ENCODE results near the gene FOSL1. TPM values are rescaled to one million over a fixed set of nuclear protein-coding genes. Genes with fewer than 3 reads are reported as not detected.
"Not testable (repeated sequence)": the region's sequence is repeated elsewhere in the genome, so short reads cannot be mapped to it uniquely, and the experiment has no call there.

The FOSL1 gene
- polyA plus RNA-seq, 4 donors = 0.11 to 0.30 (median 0.18) TPM

DNA sequence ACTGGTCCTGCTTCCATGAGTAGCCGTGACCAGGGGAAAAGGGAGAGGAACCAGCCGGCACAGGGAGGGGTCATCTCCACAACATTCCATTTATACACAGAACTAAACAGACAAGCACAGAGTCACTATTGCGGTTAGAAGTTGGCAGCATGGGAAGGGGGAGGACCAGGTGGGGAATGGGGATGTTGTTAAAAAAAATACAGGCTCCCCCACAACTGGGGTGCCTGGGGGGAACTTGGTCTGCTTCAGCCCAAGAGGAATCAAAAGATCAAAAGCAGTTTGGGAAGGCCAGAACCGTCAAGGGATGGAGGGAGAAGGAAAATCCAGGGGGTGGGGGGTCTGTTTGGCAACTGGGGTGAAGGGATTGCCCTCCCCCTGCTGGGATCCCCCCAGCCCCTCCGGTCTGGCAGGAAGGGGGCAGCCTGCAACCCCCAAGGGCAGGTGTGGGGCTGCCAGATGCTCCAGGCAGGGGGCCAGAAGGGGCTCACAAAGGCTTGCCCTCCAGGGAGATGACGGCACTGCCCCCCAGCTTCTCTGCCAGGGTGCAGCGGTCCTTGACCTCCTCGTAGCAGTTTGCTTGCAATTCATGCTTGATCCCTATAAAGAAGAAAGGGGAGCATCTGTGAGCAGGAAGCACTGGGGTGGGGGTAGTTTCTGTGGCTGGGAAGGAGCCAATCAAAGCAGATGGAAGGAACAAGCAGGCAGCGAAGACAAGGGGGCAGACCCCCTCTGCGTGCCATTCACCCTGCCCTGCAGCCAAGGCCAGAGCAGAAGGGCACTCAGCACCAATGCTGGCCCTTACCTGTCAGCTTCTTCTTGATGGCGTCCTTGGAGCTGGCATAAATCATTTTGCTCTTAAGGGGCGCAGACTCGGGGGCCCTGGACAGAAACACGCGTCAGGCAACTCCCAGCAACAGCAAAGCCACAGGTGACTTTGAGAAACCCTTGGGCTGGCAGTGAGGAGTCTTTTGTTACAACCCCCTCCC, 45.0 kb downstream of the FOSL1 start:
- no peak for DNase-seq (ENCODE audit: low read depth in 4 of 4, low spot score in 2 of 4)

GRCh38 chr11:65854161-65854592, 46.0 kb downstream of the FOSL1 start:
- DNase-seq (ENCODE audit: low read depth in 4 of 4, low spot score in 2 of 4) = no peak

- no peak for DNase-seq (ENCODE audit: low read depth in 4 of 4, low spot score in 2 of 4)
These were observed 46.8 kb downstream of the FOSL1 start for GRCh38 chr11:65853246-65853979.

GRCh38 chr11:65852508-65853245, 47.5 kb downstream of the FOSL1 start:
- DNase-seq (ENCODE audit: low read depth in 4 of 4, low spot score in 2 of 4) = no peak

DNA sequence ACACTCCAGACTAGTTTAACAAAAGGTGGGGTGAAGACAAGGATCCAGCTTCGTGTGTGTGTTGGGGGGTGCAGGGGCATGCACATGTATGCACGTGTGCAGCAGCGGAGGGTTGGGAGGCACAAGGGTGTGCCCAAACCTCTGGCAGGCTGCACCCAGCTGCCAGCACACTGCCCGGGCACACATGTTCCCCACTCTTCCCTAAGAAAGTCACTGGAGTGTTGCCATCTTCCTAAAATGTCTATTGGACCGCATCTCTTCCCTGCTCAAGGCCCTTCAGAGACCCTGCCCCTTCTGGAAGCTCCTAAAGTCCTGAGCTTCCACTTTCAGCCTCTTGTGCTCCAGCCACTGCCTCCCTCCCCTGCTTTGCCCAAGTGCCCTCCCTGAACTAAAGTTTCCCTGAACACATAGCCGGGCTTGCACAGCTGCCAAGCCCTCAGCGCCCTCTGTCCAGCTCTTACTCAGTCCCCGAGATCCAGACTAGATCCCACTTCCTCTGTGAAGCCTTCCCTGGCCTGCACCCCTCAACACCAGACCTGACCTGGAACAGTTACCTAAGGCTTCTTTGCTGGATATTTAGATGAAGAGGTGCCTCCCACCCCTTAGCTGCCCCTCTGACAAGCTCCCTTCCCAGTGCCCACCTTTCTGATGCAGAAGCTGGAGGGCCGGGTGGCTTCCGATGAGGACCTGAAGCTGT, 48.2 kb downstream of the FOSL1 start:
- DNase-seq (ENCODE audit: low read depth in 4 of 4, low spot score in 2 of 4) = no peak

GRCh38 chr11:65851083-65851579, 49.1 kb downstream of the FOSL1 start:
- no peak for DNase-seq (ENCODE audit: low read depth in 4 of 4, low spot score in 2 of 4)

- no peak for DNase-seq (ENCODE audit: low read depth in 4 of 4, low spot score in 2 of 4)
These were observed 49.7 kb downstream of the FOSL1 start for GRCh38 chr11:65850217-65851082.

DNA sequence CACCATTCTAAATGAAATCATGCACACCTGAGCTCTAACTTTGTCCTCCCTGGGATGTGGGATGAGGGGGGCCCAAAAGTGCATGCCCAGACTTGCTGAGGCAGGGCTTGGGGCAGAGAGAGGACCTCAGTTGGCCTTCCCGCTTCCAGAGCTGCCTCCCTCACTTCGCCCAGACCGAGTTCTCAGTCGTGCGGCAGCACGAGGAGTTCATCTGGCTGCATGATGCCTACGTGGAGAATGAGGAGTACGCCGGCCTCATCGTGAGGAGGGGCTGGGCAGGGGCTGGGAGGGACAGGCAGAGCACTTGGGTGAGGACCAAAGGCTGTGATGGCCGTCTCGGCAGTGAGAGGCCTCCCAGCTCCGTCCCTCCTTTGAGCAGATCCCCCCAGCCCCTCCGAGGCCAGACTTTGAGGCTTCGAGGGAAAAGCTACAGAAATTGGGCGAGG, 50.4 kb downstream of the FOSL1 start:
- no peak for DNase-seq (ENCODE audit: low read depth in 4 of 4, low spot score in 2 of 4)

GRCh38 chr11:65849366-65849765, 50.8 kb downstream of the FOSL1 start:
- no peak for DNase-seq (ENCODE audit: low read depth in 4 of 4, low spot score in 2 of 4)

- DNase-seq (ENCODE audit: low read depth in 4 of 4, low spot score in 2 of 4) = not testable (repeated sequence)
These were observed 51.5 kb downstream of the FOSL1 start for GRCh38 chr11:65848693-65849092.

DNA sequence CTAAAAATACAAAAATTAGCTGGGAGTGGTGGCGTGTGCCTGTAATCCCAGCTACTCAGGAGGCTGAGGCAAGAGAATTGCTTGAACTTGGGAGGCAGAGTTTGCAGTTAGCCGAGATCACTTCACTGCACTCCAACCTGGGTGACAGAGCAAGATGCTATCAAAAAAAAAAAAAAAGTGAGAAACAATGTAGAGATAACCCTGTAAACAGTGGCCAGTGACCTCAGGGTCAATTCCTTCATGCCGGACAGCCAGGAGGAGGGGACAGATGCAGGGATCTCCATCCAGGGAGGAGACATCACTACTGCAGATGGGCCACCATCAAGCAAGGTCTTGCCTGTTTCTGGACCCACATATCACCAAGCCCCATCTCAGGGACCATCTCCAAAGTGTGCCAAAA, 52.4 kb downstream of the FOSL1 start:
- DNase-seq (ENCODE audit: low read depth in 4 of 4, low spot score in 2 of 4) = no peak

- DNase-seq (ENCODE audit: low read depth in 4 of 4, low spot score in 2 of 4) = no peak
These were observed 55.8 kb downstream of the FOSL1 start for GRCh38 chr11:65844231-65844872.

DNA sequence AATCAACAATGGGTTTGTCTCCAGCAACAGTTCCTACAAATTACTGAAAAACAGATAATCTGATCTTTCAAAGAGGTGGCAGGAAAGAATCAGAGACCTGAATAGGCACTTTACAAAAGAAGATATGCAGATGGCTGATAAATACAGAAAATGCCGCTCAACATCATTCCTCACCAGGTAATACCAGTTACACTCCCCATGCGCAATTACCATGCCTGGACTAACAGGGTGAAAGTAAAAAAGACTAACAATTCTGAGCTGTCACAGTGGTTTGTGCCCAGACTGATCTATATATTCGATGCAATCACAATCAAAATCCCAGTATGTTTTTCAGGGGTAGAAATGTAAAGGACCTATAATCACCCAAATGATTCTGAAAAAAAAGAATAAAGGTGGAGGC, 56.4 kb downstream of the FOSL1 start:
- no peak for DNase-seq (ENCODE audit: low read depth in 4 of 4, low spot score in 2 of 4)

GRCh38 chr11:65842144-65842543, 58.0 kb downstream of the FOSL1 start:
- DNase-seq (ENCODE audit: low read depth in 4 of 4, low spot score in 2 of 4) = no peak
